Keratinocyte (primary cell): ENCODE measurements around the gene PDS5B. TPM values are rescaled to one million over a fixed set of nuclear protein-coding genes. Genes with fewer than 3 reads are reported as not detected.

Experiments
- DNase-seq: peaks from one replicate; pipeline ENCODE4 v3.0.0-alpha.2; 2011; ENCODE audit warnings: low read depth, missing footprints, low spot score
- FAIRE-seq: peaks from 2 replicates; lab custom pipeline; 2011; peaks lifted over from hg19 to GRCh38; lab: Jason Lieb, UNC
- H2AFZ ChIP-seq: 2 replicates; pipeline ENCODE4 v1.6.0; 2012; ENCODE audit warnings: low read length, control low read depth, inconsistent platforms; ENCODE audit not compliant: control insufficient read depth
- H3K27ac ChIP-seq: 2 replicates; pipeline ENCODE4 v1.5.1; 2011; ENCODE audit warnings: low read length; ENCODE audit not compliant: control insufficient read depth, insufficient read depth
- H3K27me3 ChIP-seq: 3 replicates; pipeline ENCODE4 v1.6.0; 2011; ENCODE audit warnings: low read length; ENCODE audit not compliant: control insufficient read depth, insufficient read depth; ENCODE audit errors: extremely low read depth
- H3K36me3 ChIP-seq, 2 experiments: 2 replicates in 1 of 2; 3 replicates in 1 of 2; pipeline ENCODE4 v1.5.1; 2011; ENCODE audit warnings: low read length in 2 of 2, mild to moderate bottlenecking in 1 of 2; ENCODE audit not compliant: control insufficient read depth in 2 of 2, insufficient read depth in 2 of 2; ENCODE audit errors: extremely low read depth in 1 of 2
- H3K4me1 ChIP-seq: 3 replicates; pipeline ENCODE4 v1.5.1; 2011; ENCODE audit warnings: low read length; ENCODE audit not compliant: control insufficient read depth, insufficient read depth; ENCODE audit errors: extremely low read depth
- H3K4me2 ChIP-seq: 3 replicates; pipeline ENCODE4 v1.6.0; 2011; ENCODE audit warnings: low read depth, low read length; ENCODE audit not compliant: control insufficient read depth, insufficient read depth; ENCODE audit errors: extremely low read depth
- H3K4me3 ChIP-seq, 3 experiments: fragments of 200-600 bp in 1 of 3; sonication (generic) in 1 of 3; 2 replicates in 2 of 3; 3 replicates in 1 of 3; pipeline ENCODE4 v1.5.1; 2011 to 2016; ENCODE audit warnings: low read length in 3 of 3, mild to moderate bottlenecking in 3 of 3, control low read depth in 2 of 3, inconsistent platforms in 1 of 3, low read depth in 1 of 3, mixed read lengths in 1 of 3, mixed run types in 1 of 3, moderate library complexity in 1 of 3; ENCODE audit not compliant: control insufficient read depth in 2 of 3, insufficient read depth in 2 of 3; ENCODE audit errors: extremely low read depth in 1 of 3
- H3K79me2 ChIP-seq: 2 replicates; pipeline ENCODE4 v1.6.0; 2012; ENCODE audit warnings: low read length; ENCODE audit not compliant: control insufficient read depth, insufficient read depth
- H3K9ac ChIP-seq: 3 replicates; pipeline ENCODE4 v1.6.0; 2011; ENCODE audit warnings: low read length; ENCODE audit not compliant: control insufficient read depth, insufficient read depth; ENCODE audit errors: extremely low read depth
- H3K9me1 ChIP-seq: 3 replicates; pipeline ENCODE4 v1.6.0; 2011; ENCODE audit warnings: low read length; ENCODE audit not compliant: control insufficient read depth, insufficient read depth; ENCODE audit errors: extremely low read depth
- H3K9me3 ChIP-seq: 2 replicates; pipeline ENCODE4 v1.5.1; 2012; ENCODE audit warnings: low read depth, low read length; ENCODE audit not compliant: control insufficient read depth
- H4K20me1 ChIP-seq: 3 replicates; pipeline ENCODE4 v1.6.0; 2011; ENCODE audit warnings: low read length; ENCODE audit not compliant: control insufficient read depth, insufficient read depth; ENCODE audit errors: extremely low read depth
- CTCF ChIP-seq, 3 experiments: IDR thresholded peaks in 1 of 3; conservative IDR thresholded peaks in 1 of 3; optimal IDR thresholded peaks in 1 of 3; 2 replicates in 2 of 3; 3 replicates in 1 of 3; pipeline versions ENCODE3 to v1.5.1; 2011; ENCODE audit warnings: low read length in 3 of 3, mild to moderate bottlenecking in 3 of 3, moderate library complexity in 2 of 3, control low read depth in 1 of 3, inconsistent platforms in 1 of 3; ENCODE audit not compliant: insufficient read depth in 2 of 3; ENCODE audit errors: extremely low read depth in 1 of 3
- EZH2 ChIP-seq: IDR thresholded peaks from one replicate; pipeline ENCODE4 v1.6.1; 2012; ENCODE audit warnings: inconsistent platforms, mild to moderate bottlenecking, low read length, moderate library complexity
- dilution Hi-C: fragments of 300-500 bp; cut with MboI; formaldehyde crosslinking; loops from one replicate; pipeline ENCODE4 v1.7.0; 2020; ENCODE audit warnings: low sequenced_read_pairs; ENCODE audit not compliant: extremely low pct_ligation_motif_present
- polyA plus RNA-seq, 5 experiments: library from polyadenylated mRNA; depleted of rRNA in 3 of 5; stranded (reverse) in 3 of 5; stranded (forward) in 1 of 5; unstranded in 1 of 5; fragments of >200 nt; gene quantifications; 1 replicate in 1 of 5; 2 replicates in 3 of 5; 3 replicates in 1 of 5; pipeline versions ENCODE4 v1.2.1 to v1.2.3, GENCODE V29; 2011 to 2012; ENCODE audit warnings: missing spikeins in 2 of 5, low read depth in 1 of 5, low replicate concordance in 1 of 5

PDS5B gene
- polyA plus RNA-seq, 1 donor (not counting 4 experiments of a cell fraction or from before 2014, with no cell fraction given): 6.9 TPM

GRCh38 chr13:32660227-32660626 is 74.0 kb downstream of the PDS5B start:
- no peak overlapping the region for H3K4me3 ChIP-seq
- no peak overlapping the region for H3K4me2 ChIP-seq
- H3K27ac ChIP-seq: no peak overlapping the region
- no peak overlapping the region for H3K9ac ChIP-seq
- FAIRE-seq (no peak), DNase-seq (no peak)
- H3K36me3 ChIP-seq: no peaks in the 10 kb centered on the region
- H3K4me1 ChIP-seq: peaks cover 2% of the 10 kb centered on the region
- H3K9me3 ChIP-seq: no peaks in the 10 kb centered on the region
- H3K27me3 ChIP-seq: no peaks in the 10 kb centered on the region
- H4K20me1 ChIP-seq: no peaks in the 10 kb centered on the region
- H2AFZ ChIP-seq: no peak overlapping the region
- TF ChIP-seq CTCF (optimal IDR thresholded peaks at IDR 0.05 in 1 of 3, IDR thresholded peaks at IDR 0.05 in 1 of 3, conservative IDR thresholded peaks at IDR 0.05 in 1 of 3; ENCODE audit: extremely low read depth in 1 of 3, insufficient read depth in 2 of 3, low read length in 3 of 3): no peak
- TF ChIP-seq EZH2: no peak
- dilution Hi-C loops: no loop called here
- H3K9me1 ChIP-seq: no peaks in the 10 kb centered on the region
- peaks cover 10% of the 10 kb centered on the region for H3K79me2 ChIP-seq

DNA sequence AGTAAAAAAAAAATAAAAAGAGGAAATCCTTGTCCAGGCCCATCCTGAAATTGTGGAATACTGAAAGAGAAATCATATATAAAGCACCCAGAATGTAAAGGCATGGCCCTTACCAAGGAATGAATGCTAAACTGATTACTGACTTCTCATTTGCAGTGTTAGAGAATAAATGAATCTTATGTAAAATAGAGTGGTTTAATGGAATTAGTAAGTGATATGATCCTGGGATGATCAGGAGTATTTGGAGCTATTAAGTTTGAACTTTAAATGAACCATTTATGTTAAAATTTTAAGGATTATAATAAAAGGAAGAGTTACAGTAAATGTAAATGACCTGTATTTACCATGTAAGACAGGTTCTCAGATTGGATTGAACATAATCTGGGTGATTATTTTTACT is 75.4 kb downstream of the PDS5B start:
- DNase-seq (no peak), FAIRE-seq (no peak)
- Histone ChIP-seq H3K4me2 (no peak overlapping the region), H3K4me1 (no peaks in the 10 kb centered on the region), H3K27me3 (no peaks in the 10 kb centered on the region), H3K79me2 (peaks cover 4% of the 10 kb centered on the region), H3K9me1 (no peaks in the 10 kb centered on the region), H3K4me3 (no peak overlapping the region), H2AFZ (no peak overlapping the region), H3K9me3 (no peaks in the 10 kb centered on the region), H3K36me3 (no peaks in the 10 kb centered on the region), H3K9ac (no peak overlapping the region), H3K27ac (no peak overlapping the region), H4K20me1 (no peaks in the 10 kb centered on the region)
- no peak for TF ChIP-seq EZH2
- no peak for TF ChIP-seq CTCF (optimal IDR thresholded peaks at IDR 0.05 in 1 of 3, IDR thresholded peaks at IDR 0.05 in 1 of 3, conservative IDR thresholded peaks at IDR 0.05 in 1 of 3; ENCODE audit: extremely low read depth in 1 of 3, insufficient read depth in 2 of 3, low read length in 3 of 3)
- dilution Hi-C loops: no loop called here
